ENCODE data around the gene PLA2G6. TPM values are rescaled to one million over a fixed set of nuclear protein-coding genes. Genes with fewer than 3 reads are reported as not detected.

Gene PLA2G6
- total RNA-seq, 4 donors from 2014 or later, result 12.9 to 24.2 (median 14.2) TPM

DNA sequence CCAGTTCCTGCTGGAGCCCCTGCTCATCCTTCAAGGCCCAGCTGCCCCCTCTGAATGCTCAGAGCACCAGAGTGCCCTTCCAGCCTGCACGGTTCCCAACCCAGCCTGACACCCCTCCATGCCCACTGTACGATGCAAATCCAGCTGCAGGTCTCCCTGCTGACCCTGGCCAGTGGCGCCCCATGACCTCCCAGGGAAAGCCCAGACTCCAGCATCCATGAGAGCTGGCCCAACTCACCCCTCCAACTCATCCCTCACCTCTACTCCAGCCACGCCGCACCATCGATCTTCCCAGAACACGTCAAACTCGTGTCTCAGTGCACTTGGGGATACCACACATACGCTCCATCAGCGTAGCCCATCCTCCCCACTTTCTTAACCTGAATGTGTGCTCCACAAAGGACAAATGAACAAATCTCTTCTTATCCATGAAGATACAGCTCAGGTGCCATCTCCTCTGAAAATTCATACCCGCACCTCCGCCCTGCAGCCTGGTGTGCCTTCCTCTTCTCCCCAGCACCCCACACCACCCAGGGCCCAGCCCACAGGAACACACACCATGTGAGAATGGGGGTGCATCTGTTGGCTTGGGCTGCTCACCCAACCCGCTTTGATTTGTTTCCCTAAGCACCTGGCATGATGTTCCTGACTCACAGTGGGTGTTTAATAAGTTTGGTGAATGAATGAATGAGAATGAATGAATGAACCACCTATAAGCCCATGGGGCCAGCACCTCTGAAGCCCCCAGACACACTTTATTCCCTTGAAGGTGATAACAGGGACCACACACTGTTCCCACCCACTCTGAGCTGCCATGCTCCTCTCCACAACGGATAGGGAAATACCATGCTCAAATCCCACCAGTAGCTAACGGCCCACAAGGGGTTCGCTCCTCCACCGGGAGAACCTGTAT is 6.2 kb downstream of the PLA2G6 start:
- Histone ChIP-seq H3K27me3 (no peaks in the 10 kb centered on the region), H3K27ac (peak overlapping the region; percentile 3 to 99 (median 96)), H3K36me3 (no peaks in the 10 kb centered on the region), H3K9me3 (no peaks in the 10 kb centered on the region), H3K4me3 (no peak overlapping the region), H3K4me1 (peaks cover 28 to 81% (median 56%) of the 10 kb centered on the region in 3 donors)
- intact Hi-C loops (cut with DNase I), result no loop called here
- no peak for DNase-seq
- TF ChIP-seq POLR2A (IDR thresholded peaks at IDR 0.05) (no peak), CTCF (IDR thresholded peaks at IDR 0.05) (no peak)
- WGBS, 2 donors, result 90 to 94% methylated on average over 16 to 17 of the region's 17 CpGs

GRCh38 chr22:38174626-38175025 is 7.0 kb downstream of the PLA2G6 start:
- peak overlapping the region in 3 of 4 donors; percentile 3 to 99 (median 97) for H3K27ac ChIP-seq
- H3K4me3 ChIP-seq, result no peak overlapping the region
- H3K36me3 ChIP-seq, result no peaks in the 10 kb centered on the region
- WGBS, 2 donors, result 83 to 90% methylated on average over 8 to 14 of the region's 14 CpGs
- H3K4me1 ChIP-seq, result peaks cover 25 to 72% (median 50%) of the 10 kb centered on the region in 3 donors
- TF ChIP-seq CTCF (IDR thresholded peaks at IDR 0.05) (no peak), POLR2A (IDR thresholded peaks at IDR 0.05) (no peak)
- H3K27me3 ChIP-seq, result no peaks in the 10 kb centered on the region
- DNase-seq, result no peak
- intact Hi-C loops (cut with DNase I), result no loop called here
- no peaks in the 10 kb centered on the region for H3K9me3 ChIP-seq

DNA sequence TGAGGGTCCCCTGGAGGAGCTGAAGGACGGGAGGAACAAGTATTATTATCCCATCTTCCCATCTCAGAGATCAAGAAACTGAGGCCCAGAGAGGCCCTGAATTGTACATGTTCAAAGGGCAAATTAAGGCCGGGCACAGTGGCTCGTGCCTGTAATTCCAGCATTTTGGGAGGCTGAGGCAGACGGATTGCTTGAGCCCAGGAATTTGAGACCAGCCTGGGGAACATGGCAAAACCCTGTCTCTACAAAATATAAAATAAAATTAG is 8.1 kb downstream of the PLA2G6 start:
- intact Hi-C loops (cut with DNase I), result no loop called here
- Histone ChIP-seq H3K27me3 (no peaks in the 10 kb centered on the region), H3K4me1 (peaks cover 24 to 69% (median 48%) of the 10 kb centered on the region in 3 donors), H3K9me3 (no peaks in the 10 kb centered on the region), H3K27ac (peak overlapping the region in 1 of 4 donors; percentile 80), H3K4me3 (no peak overlapping the region), H3K36me3 (peaks cover 0 to 10% (median 0%) of the 10 kb centered on the region in 3 donors)
- 86 to 100% methylated on average over 1 to 3 of the region's 4 CpGs for WGBS, 2 donors
- DNase-seq, result no peak
- no peak for TF ChIP-seq CTCF (IDR thresholded peaks at IDR 0.05)
- no peak for TF ChIP-seq POLR2A (IDR thresholded peaks at IDR 0.05)

- intact Hi-C loops (cut with DNase I), result no loop called here
- no peak for DNase-seq
- Histone ChIP-seq H3K4me3 (no peak overlapping the region), H3K9me3 (no peaks in the 10 kb centered on the region), H3K27me3 (no peaks in the 10 kb centered on the region), H3K4me1 (peaks cover 28 to 69% (median 48%) of the 10 kb centered on the region in 3 donors), H3K36me3 (peaks cover 0 to 13% (median 0%) of the 10 kb centered on the region in 3 donors), H3K27ac (peak overlapping the region; percentile 54 to 80 (median 75))
- 39 to 45% methylated on average over 11 to 14 of the region's 16 CpGs for WGBS, 2 donors
- TF ChIP-seq CTCF (IDR thresholded peaks at IDR 0.05) (no peak), POLR2A (IDR thresholded peaks at IDR 0.05) (no peak)
These were observed 8.6 kb downstream of the PLA2G6 start for GRCh38 chr22:38172832-38173640.

All from esophagus squamous epithelium (tissue), 5 donors.